ENCODE results near the gene ZNF28.
"Not testable (repeated sequence)": the region's sequence is repeated elsewhere in the genome, so short reads cannot be mapped to it uniquely, and the experiment has no call there.

DNA sequence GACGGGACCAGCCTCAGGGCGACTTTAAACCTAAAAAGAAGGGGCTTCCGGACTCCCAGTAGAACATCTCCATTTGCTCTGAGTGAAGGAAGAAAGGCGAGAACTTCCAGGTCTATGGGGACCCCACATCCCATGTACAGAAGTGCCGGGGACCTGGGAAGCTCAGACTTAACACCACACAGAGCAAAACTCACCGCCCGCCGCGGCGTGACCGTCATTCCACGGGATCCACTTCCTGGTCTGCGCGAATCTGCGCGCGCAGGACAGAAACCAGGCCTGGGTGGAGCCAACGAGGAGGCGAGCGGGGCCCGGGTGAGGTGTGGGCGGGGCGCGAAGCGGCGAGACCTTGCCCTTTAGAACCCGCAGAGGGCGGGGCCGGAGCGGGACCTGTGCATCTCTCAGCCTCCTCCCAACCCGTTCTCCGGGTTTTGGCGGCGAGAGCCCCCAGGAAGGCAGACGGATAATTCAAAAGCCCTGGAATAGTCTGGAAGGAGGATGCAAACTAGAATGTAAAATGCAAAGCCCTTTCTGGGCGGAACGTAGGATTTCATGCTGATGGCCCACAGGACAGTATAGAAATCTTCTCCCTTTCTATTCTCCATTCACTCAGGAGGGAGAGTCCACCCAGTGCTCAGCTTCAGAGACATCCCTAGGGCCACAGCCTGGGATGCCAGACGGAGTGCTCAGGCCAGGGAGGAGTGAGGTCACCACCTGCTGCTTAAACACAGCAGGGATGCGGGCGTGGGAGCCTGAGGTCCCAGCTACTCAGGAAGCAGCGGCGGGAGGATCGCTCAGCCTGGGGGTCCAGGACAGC is 36.2 kb upstream of the ZNF28 start, which contains the start of gene ZNF468:
- TF ChIP-seq, protein P1, sequence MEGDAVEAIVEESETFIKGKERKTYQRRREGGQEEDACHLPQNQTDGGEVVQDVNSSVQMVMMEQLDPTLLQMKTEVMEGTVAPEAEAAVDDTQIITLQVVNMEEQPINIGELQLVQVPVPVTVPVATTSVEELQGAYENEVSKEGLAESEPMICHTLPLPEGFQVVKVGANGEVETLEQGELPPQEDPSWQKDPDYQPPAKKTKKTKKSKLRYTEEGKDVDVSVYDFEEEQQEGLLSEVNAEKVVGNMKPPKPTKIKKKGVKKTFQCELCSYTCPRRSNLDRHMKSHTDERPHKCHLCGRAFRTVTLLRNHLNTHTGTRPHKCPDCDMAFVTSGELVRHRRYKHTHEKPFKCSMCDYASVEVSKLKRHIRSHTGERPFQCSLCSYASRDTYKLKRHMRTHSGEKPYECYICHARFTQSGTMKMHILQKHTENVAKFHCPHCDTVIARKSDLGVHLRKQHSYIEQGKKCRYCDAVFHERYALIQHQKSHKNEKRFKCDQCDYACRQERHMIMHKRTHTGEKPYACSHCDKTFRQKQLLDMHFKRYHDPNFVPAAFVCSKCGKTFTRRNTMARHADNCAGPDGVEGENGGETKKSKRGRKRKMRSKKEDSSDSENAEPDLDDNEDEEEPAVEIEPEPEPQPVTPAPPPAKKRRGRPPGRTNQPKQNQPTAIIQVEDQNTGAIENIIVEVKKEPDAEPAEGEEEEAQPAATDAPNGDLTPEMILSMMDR (IDR thresholded peaks at IDR 0.05) = not testable (repeated sequence)
- peak in 1 of 2 donors; percentile 68 for TF ChIP-seq POLR2A (IDR thresholded peaks at IDR 0.05)
- TF ChIP-seq EP300 (IDR thresholded peaks at IDR 0.05) = not testable (repeated sequence)

All from sigmoid colon (tissue), 4 donors.